Measurements from ENCODE around the gene PRSS53.

PRSS53 gene

DNA sequence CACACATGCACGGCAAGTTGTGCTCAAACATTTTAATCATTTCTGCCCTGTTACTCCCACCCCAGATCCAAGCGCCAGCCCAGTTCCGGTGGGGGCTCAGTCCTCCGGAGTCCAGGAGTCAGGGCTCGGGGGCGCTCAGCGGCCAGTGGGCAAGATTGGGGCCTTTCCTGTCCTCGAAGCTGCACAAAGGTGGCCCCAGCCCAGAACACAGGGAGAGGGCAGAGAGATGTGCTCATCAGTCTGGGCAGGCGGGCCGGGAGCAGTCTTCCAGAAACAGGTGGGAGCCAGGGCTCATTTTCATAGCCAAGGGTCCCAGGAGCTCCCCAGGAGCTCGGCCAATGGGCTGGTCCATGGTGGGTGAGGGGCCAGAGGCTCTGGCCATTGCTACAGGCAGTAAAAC, 42.7 kb upstream of the PRSS53 start:
- TF ChIP-seq, protein P1, sequence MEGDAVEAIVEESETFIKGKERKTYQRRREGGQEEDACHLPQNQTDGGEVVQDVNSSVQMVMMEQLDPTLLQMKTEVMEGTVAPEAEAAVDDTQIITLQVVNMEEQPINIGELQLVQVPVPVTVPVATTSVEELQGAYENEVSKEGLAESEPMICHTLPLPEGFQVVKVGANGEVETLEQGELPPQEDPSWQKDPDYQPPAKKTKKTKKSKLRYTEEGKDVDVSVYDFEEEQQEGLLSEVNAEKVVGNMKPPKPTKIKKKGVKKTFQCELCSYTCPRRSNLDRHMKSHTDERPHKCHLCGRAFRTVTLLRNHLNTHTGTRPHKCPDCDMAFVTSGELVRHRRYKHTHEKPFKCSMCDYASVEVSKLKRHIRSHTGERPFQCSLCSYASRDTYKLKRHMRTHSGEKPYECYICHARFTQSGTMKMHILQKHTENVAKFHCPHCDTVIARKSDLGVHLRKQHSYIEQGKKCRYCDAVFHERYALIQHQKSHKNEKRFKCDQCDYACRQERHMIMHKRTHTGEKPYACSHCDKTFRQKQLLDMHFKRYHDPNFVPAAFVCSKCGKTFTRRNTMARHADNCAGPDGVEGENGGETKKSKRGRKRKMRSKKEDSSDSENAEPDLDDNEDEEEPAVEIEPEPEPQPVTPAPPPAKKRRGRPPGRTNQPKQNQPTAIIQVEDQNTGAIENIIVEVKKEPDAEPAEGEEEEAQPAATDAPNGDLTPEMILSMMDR (conservative IDR thresholded peaks at IDR 0.05; ENCODE audit: low read length) = no peak
- no peak for TF ChIP-seq EZH2phosphoT487 (IDR thresholded peaks at IDR 0.05; ENCODE audit: borderline replicate concordance)
- H3K4me1 ChIP-seq (ENCODE audit: insufficient read depth, low read length, poor library complexity, severe bottlenecking) = no peaks in the 10 kb centered on the region
- no peaks in the 10 kb centered on the region for H3K27me3 ChIP-seq (ENCODE audit: insufficient read depth, low read length, poor library complexity, severe bottlenecking)
- no peak overlapping the region for H3K9ac ChIP-seq (ENCODE audit: low read depth, low read length, poor library complexity, severe bottlenecking)
- no peaks in the 10 kb centered on the region for H3K9me3 ChIP-seq (ENCODE audit: insufficient read depth, low read depth, low read length)
- H3K36me3 ChIP-seq (ENCODE audit: insufficient read depth, low read length) = no peaks in the 10 kb centered on the region
- no peak overlapping the region for H3K4me2 ChIP-seq (ENCODE audit: low read depth, low read length, poor library complexity, severe bottlenecking)
- H3K4me3 ChIP-seq (ENCODE audit: low read length, poor library complexity, severe bottlenecking) = no peak overlapping the region
- H3F3A ChIP-seq (ENCODE audit: low read depth) = no peaks in the 10 kb centered on the region
- H4K20me1 ChIP-seq (ENCODE audit: insufficient read depth, low read length, poor library complexity, severe bottlenecking) = no peaks in the 10 kb centered on the region
- H3K79me2 ChIP-seq (ENCODE audit: insufficient read depth, low read length) = no peaks in the 10 kb centered on the region
- H2AFZ ChIP-seq (ENCODE audit: low read length) = no peak overlapping the region
- no peaks in the 10 kb centered on the region for H3K9me2 ChIP-seq (replicated peaks; ENCODE audit: low read depth, low read length)

DNA sequence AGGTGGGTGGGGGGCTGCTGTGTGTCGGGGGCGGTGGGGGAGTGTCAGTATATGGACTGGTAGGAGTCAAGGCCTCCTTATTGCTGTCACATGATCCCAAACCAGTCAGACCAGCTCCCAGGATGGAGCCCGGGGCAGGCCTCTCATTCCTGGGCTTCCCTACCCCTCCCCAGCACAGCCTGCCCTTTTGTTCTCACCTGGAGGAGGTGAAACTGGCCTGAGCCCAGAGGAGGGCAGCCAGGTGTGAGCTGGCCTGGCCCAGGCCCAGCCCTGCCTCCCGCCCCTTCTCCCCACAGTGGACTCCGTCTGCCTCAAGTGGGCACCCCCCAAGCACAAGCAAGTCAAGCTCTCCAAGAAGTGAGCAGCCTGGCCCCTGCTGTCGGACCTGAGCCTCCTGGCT, 42.2 kb upstream of the PRSS53 start:
- no peaks in the 10 kb centered on the region for H3K36me3 ChIP-seq (ENCODE audit: insufficient read depth, low read length)

DNA sequence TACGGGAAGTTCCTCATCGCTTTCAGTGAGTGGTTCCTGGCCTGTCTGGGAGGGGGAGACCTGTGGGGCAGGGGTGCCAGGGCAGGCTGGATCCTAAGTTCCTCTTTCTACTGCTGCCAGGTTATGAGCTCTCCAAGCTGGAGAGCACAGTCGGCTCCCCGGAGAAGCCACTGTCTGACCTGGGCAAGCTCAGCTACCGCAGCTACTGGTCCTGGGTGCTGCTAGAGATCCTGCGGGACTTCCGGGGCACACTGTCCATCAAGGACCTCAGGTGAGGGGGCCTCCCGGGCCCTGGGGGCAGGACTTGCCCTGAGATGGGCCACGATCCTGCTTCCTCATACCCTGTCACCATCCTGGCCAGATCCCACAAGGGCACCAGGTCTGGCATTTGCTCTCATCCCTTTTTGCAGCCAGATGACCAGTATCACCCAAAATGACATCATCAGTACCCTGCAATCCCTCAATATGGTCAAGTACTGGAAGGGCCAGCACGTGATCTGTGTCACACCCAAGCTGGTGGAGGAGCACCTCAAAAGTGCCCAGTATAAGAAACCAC, 41.7 kb upstream of the PRSS53 start:
- TF ChIP-seq EZH2phosphoT487 (IDR thresholded peaks at IDR 0.05; ENCODE audit: borderline replicate concordance) = no peak
- TF ChIP-seq, protein P1 (conservative IDR thresholded peaks at IDR 0.05; ENCODE audit: low read length) = no peak
- Histone ChIP-seq H4K20me1 (ENCODE audit: insufficient read depth, low read length, poor library complexity, severe bottlenecking) (no peaks in the 10 kb centered on the region), H3F3A (ENCODE audit: low read depth) (no peaks in the 10 kb centered on the region), H3K9me2 (replicated peaks; ENCODE audit: low read depth, low read length) (no peaks in the 10 kb centered on the region), H3K9ac (ENCODE audit: low read depth, low read length, poor library complexity, severe bottlenecking) (no peak overlapping the region), H3K9me3 (ENCODE audit: insufficient read depth, low read depth, low read length) (no peaks in the 10 kb centered on the region), H3K79me2 (ENCODE audit: insufficient read depth, low read length) (no peaks in the 10 kb centered on the region), H2AFZ (ENCODE audit: low read length) (no peak overlapping the region), H3K4me2 (ENCODE audit: low read depth, low read length, poor library complexity, severe bottlenecking) (no peak overlapping the region), H3K27me3 (ENCODE audit: insufficient read depth, low read length, poor library complexity, severe bottlenecking) (no peaks in the 10 kb centered on the region), H3K4me3 (ENCODE audit: low read length, poor library complexity, severe bottlenecking) (no peak overlapping the region), H3K4me1 (ENCODE audit: insufficient read depth, low read length, poor library complexity, severe bottlenecking) (no peaks in the 10 kb centered on the region), H3K36me3 (ENCODE audit: insufficient read depth, low read length) (no peaks in the 10 kb centered on the region)

More for the DNA sequence above, 42.2 kb upstream of the PRSS53 start:
- Histone ChIP-seq H3K27me3 (ENCODE audit: insufficient read depth, low read length, poor library complexity, severe bottlenecking) (no peaks in the 10 kb centered on the region), H3K9me2 (replicated peaks; ENCODE audit: low read depth, low read length) (no peaks in the 10 kb centered on the region), H3K4me1 (ENCODE audit: insufficient read depth, low read length, poor library complexity, severe bottlenecking) (no peaks in the 10 kb centered on the region), H3F3A (ENCODE audit: low read depth) (no peaks in the 10 kb centered on the region), H3K79me2 (ENCODE audit: insufficient read depth, low read length) (no peaks in the 10 kb centered on the region), H3K4me3 (ENCODE audit: low read length, poor library complexity, severe bottlenecking) (no peak overlapping the region), H3K4me2 (ENCODE audit: low read depth, low read length, poor library complexity, severe bottlenecking) (no peak overlapping the region), H2AFZ (ENCODE audit: low read length) (no peak overlapping the region), H4K20me1 (ENCODE audit: insufficient read depth, low read length, poor library complexity, severe bottlenecking) (no peaks in the 10 kb centered on the region), H3K9me3 (ENCODE audit: insufficient read depth, low read depth, low read length) (no peaks in the 10 kb centered on the region), H3K9ac (ENCODE audit: low read depth, low read length, poor library complexity, severe bottlenecking) (no peak overlapping the region)
- TF ChIP-seq, protein P1 (conservative IDR thresholded peaks at IDR 0.05; ENCODE audit: low read length) = no peak
- no peak for TF ChIP-seq EZH2phosphoT487 (IDR thresholded peaks at IDR 0.05; ENCODE audit: borderline replicate concordance)

Data from Loucy (cell line).